HPDE6-E6E7 (cell line): ENCODE results near the gene ENOX1.

ENCODE experiments used
- DNase-seq: peaks from one replicate; pipeline ENCODE4 v3.0.0; 2011; ENCODE audit warnings: missing footprints; ENCODE audit errors: extremely low spot score

The ENOX1 gene

DNA sequence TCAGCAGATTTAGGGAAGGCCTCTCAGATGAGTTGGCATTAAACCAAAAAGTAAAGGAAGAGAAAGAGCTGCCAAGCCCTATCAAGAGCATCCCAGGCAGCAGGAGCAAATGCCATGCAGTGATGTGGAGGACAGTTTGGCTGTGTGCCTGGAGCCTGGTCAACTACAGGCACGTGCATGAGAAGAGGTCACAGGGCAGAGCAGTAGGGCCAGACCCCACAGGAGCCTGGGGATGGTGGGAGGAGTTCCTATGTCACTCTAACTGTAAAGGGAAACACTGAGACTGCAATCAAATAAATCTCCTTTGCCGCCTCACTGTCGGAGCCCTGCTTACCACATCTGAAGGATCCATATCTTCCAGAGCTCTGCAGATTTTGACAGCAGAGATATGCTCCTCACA is 240.5 kb downstream of the ENOX1 start:
- no peak for DNase-seq

GRCh38 chr13:43545317-43545874 is 241.4 kb downstream of the ENOX1 start:
- no peak for DNase-seq

DNA sequence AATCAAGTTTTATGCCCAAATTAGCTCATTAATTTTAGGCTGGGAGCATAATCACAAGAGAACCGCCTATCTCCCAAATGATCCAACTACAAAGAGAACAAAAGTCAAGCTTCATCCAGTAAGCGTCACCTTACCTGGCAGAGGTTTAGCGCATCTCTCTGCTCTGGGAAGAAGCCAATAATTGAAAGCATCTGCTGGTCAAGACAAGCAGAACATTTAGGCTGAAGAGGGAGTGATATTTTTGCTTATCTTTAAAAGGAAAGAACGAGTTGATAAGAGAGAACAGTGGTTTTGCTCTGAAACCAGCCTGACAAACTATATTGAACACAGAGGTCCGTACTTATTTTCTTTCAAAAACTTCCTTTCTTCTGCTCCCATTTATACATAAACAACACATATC is 242.1 kb downstream of the ENOX1 start:
- DNase-seq = no peak

GRCh38 chr13:43544011-43544410 is 242.8 kb downstream of the ENOX1 start:
- no peak for DNase-seq

GRCh38 chr13:43543331-43543730 is 243.4 kb downstream of the ENOX1 start:
- DNase-seq = no peak

DNA sequence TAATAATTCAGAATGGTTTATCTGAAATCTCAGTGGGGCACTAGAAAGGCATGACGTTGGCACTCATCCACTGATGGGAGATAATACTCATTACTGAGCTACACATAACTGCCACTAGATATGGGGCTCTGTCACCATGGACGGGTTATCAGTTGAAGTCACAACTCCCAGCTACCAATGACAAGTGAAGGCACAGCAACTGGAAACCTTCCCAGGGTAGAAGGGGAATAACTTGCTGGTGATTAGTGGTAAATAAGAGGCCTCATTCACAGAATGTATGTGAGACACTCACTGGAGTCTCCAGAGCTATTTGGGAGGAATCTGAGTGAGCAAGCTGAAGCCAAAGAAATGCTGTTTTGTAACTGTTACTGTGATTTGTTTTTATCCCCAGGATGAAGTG is 249.6 kb downstream of the ENOX1 start:
- DNase-seq = no peak

DNA sequence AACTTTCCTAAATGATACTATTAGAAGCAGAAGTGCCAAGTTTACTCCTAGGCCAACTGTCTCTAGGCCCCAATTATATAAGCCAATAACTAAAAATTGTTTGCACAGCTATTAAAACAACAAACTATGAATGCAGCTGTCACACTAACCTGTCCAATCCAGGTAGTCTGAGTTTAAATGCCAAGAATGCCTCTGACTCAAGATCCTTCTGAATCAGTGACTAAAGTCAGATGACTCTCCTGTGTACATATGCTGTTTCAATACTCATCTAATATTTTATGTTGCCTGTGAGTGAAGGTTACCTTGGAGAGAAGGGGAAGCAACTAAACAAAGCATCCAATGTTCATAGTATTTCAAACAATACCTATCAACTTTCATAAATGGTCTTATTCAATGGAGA is 257.0 kb downstream of the ENOX1 start:
- DNase-seq = no peak

DNA sequence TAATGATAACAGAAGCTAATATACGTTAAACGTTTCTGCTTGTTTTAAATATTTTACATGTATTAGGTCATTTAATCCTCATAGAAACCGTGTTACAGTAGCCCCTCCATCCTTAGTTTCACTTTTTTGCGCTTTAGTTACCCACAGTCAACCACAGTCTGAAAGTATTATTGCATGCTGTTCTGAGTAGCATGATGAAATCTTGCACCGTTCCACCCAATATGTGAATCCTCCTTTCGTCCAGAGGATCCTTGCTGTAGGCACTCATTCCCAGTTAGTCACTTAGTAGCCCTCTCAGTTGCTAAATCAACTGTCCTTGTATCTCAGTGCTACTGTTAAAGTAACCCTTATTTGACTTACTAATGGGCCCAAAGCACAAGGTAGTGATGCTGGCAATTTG is 257.8 kb downstream of the ENOX1 start:
- no peak for DNase-seq

DNA sequence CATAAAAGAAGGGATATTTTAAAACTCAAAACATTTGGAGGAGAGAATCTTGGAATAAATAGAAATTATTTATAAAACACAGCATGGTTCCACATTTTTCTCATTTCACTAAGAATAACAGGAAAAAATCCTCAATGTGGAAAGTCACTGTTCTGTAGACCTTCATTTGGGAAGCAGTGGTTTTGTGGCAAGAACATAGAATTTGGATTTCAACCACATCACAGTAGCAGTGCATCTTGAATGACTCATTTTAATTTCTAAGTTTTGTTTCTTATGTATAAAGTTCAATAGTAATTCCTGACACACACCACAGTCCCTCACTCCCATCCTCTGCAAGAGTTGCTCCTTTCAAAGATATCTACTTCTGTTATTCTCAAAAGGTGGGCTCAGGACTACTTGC is 264.0 kb downstream of the ENOX1 start:
- no peak for DNase-seq

DNA sequence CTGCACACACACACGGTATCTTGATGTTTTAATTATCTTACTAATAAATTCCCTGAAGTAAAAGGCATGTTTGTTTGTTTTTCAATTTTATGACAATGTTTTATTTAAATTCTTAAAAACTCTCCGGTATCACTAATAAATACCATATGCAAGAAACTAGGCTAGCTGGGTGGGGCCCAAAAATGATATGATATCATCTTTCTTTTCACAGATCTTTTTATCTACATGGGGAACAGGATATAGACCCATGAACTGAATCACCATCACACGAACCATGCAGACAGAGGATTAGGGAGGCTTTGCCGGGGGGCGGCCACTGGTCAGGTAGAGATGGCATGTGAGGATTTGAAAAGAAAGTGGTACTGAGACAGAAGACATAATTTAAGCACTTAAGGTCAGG is 266.4 kb downstream of the ENOX1 start:
- DNase-seq = no peak

DNA sequence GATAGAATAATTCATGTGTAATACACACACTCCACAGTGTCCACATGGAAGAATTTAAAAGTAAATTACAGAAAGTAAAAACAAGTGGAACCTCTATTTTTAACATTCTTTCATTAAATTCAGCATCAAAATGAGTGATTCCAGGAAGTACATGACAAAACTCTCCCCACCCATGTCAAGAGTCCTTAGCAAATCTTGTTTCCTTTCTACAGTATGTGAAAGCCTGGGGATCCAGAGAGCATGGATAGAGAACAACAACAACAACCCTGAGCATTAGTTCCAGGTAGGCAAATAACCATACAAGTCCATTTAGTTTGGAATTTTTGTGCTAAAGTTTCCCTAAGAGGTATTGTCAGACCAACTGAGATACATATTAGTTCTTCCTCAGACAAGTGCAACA is 267.9 kb downstream of the ENOX1 start:
- DNase-seq = no peak

DNA sequence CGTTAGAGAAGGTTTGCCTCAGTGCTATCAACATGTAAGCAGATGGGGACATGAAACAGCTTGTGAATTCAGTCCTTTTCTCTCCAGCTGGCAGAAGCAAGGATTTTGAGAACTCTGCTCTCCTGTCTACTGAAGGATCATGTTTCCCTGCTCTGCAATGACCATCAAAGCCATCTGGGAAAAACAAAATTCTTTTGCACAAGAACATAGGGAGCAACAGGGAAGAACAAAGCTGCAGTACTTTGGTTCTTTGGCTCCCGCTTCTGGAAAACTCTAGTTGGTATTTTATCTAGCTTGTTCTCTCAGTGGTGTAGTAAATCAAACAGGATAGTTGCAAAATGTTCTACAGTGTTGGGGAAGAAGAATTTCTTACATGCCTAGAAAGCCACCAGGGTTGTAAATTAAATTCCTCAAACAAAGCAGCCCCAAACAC is 270.4 kb downstream of the ENOX1 start:
- DNase-seq = no peak

- no peak for DNase-seq
Measured at GRCh38 chr13:43515531-43515930, 271.2 kb downstream of the ENOX1 start.

- DNase-seq = no peak
Measured at GRCh38 chr13:43514311-43514710, 272.5 kb downstream of the ENOX1 start.

DNA sequence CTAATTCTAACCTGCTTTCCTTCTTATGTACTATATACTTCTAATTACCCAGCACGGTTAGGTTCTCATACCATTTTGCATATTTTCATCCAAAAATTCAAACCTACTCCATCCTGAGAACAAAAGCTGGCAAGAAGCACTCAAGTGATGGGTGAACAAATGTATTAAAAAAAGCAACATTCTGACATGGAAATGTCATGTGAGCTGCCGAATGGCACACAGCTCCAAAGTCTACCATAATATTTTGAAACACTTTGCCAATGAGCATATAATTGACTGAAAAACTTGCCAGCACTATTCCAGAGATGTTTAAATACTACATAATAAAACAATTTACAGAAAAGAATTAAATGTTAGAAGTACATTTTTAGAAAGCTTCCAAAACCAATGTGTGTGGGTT is 274.6 kb downstream of the ENOX1 start:
- no peak for DNase-seq

GRCh38 chr13:43510956-43511901 is 275.5 kb downstream of the ENOX1 start:
- DNase-seq = no peak

- DNase-seq = no peak
Measured at GRCh38 chr13:43495732-43496131, 291.0 kb downstream of the ENOX1 start.

- no peak for DNase-seq
Measured at GRCh38 chr13:43494206-43494605, 292.6 kb downstream of the ENOX1 start.

DNA sequence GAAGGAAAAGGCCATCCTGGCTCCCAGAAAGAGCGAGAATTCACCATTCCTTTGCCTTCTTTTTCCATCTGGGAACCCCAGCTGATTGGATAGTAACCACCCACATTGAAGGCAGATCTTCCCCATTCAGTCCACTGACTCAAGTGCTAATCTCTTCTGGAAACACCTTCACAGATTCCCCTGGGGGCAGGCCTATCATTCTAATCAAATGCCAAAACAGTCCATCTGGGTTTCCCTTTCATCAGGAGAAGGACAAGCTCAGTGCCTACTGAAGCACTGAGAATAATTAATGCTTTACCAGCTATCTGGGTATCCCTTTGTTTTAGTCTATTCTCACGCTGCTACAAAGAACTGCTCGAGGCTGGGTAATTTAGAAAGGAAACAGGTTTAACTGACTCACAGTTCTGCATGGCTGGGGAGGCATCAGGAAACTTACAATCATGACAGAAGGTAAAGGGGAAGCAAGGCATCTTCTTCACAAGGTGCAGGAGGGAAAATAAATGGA is 293.2 kb downstream of the ENOX1 start:
- DNase-seq = no peak

GRCh38 chr13:43492745-43493144 is 294.0 kb downstream of the ENOX1 start:
- DNase-seq = no peak

- no peak for DNase-seq
Measured at GRCh38 chr13:43492311-43492710, 294.5 kb downstream of the ENOX1 start.

GRCh38 chr13:43489233-43489632 is 297.5 kb downstream of the ENOX1 start:
- no peak for DNase-seq

DNA sequence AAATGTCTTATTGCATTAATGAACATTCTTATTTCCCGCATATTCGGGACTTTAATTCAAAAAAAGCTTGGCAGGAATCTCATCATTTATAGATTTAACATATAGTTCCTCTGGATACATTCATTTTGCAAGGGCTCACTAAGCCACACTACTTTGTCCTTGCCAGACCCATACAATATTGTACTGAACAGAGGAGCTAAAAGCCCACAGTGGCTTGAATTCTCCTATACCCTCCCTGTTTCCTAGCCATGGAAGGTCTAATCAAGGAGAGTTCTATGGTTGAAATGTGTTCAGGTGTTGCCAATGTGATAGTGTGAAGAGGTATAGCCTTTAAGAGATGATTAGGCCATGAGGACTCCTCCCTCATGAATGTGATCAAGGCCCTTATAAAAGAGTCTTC is 298.9 kb downstream of the ENOX1 start:
- no peak for DNase-seq
